HG03565 (cell line): Measurements from ENCODE around the gene FAM222B.

ENCODE experiments used
- ATAC-seq: cut with Tn5 transposase; IDR thresholded peaks from one replicate; pipeline ENCODE4 v1.9.1; 2021; ENCODE audit warnings: mild to moderate bottlenecking, moderate library complexity; ENCODE audit not compliant: unreplicated experiment

The FAM222B gene

DNA sequence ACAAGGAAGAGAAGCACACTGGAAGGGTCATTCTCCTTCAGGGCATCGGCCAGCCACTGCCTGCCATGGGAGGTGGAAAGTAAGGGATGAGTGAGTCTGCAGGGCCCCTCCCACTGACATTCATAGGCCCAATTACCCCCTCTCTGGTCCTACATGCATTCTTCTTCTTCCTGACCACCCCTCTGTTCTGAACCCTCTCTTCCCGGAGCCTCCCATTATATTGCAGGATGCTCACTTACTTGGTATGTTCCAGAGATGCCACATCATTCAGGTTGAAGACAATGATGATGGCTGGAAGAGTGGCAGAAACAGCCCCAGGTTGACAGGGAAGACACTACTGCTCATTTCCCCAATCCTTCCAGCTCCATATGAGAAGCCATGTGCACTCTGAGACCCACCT, 127.4 kb downstream of the FAM222B start:
- ATAC-seq, result no peak

GRCh38 chr17:28714281-28714680, 128.3 kb downstream of the FAM222B start:
- ATAC-seq, result no peak

DNA sequence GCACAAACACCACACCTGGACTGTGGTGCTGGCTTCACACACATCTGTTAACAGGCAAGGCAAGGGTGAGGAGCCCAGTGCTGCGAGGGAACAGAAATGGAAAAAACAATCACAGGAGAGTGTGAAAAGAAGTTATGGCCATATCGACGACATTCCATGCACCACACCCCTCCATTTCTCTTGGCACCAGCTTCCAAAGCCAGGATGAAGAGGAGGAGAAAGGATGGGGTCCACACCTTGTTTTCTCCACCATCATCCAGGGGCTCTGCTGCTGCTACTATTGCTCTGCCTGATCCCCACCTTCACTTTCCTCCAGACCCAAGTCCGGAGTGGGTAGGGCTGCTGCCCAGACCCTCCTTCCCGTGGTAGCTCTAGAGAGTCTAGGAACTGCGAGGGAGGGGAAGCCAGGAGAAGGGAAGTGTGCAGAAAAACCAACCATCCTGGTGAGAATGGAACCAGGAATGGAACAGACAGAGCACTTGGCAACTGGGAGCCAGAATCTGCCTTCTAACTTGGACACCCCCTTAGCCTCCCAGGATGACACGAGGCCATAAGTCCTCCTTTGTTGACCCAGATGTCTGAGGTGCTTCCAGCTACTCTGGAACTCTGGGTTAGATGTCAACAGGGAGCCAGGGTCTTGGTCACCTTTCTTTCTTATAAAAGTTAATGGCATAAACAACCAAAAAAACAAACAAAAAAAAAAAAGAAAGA, 129.7 kb downstream of the FAM222B start:
- no peak for ATAC-seq

GRCh38 chr17:28712032-28712704, 130.4 kb downstream of the FAM222B start:
- no peak for ATAC-seq

DNA sequence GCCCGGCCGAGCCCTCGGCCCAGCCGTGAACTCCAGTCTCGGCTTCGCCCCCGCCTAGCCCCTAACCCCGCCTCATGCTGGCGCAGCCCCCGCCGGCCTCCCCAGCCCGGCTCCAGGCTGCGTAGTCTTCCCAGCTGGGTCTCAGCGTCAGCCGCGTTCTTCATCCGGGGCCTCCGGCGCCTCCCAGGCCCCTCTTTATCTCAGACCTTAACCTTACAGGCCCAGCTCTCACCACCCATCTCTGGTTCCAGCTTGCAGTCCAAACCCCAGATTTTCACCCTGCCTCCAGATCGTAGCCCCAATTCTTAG, 130.9 kb downstream of the FAM222B start, which contains the start of gene PROCA1:
TSS of gene PROCA1 (minus strand) at position 166 of the 309 bp plus-strand sequence. CDS start 228 bp downstream, outside the sequence.
- ATAC-seq, result no peak

GRCh38 chr17:28710861-28711722, 131.5 kb downstream of the FAM222B start:
- ATAC-seq, result peak; percentile 55

DNA sequence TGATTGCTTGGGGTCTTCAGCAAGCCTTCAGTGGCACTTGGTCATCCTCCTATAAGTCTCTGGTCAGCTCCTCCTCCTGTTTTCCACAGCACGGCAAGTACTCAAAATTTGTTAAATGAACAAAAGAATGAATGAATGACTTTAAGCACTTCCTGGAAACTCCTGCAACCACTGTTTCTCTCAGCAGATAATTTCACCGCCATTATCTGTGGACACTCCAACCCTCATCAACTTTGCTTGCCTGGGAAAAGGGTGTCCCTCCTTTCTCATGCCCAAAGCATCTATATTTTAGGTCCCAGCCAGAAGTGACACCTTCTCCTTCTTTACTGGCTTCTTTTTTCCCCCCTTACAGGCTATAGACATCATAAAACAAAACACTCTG, 135.3 kb downstream of the FAM222B start:
- ATAC-seq, result no peak

DNA sequence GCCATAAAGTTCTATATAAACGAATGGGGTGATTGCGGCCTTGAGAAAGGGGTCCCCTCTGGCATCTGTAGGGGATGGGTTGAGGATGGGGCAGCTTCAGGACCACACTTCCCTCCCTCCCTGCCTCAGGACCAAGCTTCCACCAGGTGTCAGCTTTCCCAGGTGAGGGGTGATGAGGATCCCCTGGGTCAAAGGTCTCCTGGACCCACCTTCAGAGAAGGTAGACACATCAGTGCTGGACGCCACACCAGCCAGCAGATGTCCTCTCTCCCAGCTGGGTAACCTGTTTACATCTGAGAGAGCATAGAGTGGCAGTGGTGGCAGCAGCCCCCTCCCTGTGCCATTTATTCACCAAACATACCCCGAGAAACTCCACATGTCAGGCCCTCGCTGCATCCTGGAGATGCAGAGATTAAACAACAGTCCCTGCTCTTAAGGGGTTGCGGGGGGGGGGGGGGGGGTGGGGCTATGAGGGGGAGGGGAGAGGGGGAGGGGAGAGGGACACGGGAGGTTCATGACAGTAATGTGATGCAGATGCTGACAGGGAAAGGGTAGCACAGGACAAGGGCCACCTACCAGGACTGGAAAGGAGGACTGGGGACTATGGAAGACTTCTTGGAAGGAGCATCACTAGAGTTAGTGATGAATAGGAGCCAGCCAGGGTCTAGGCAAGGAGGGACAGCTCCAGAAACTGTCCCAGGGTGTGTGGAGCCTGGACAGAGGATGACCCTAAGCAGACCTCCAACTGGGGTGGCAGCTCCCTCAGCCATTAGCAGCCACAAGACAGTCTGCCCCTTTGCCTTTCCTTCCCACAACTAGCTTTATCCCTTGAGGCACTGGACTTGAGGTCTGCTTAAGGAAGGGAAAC, 135.9 kb downstream of the FAM222B start:
- ATAC-seq, result no peak
